HG03378 (cell line): Measurements from ENCODE around the gene ADRA1B.

Source experiments
- ATAC-seq: cut with Tn5 transposase; IDR thresholded peaks from one replicate; pipeline ENCODE4 v1.9.1; 2021; ENCODE audit warnings: mild to moderate bottlenecking, moderate library complexity; ENCODE audit not compliant: unreplicated experiment

The ADRA1B gene

GRCh38 chr5:159923008-159923407, 6.7 kb downstream of the ADRA1B start:
- ATAC-seq, result no peak

DNA sequence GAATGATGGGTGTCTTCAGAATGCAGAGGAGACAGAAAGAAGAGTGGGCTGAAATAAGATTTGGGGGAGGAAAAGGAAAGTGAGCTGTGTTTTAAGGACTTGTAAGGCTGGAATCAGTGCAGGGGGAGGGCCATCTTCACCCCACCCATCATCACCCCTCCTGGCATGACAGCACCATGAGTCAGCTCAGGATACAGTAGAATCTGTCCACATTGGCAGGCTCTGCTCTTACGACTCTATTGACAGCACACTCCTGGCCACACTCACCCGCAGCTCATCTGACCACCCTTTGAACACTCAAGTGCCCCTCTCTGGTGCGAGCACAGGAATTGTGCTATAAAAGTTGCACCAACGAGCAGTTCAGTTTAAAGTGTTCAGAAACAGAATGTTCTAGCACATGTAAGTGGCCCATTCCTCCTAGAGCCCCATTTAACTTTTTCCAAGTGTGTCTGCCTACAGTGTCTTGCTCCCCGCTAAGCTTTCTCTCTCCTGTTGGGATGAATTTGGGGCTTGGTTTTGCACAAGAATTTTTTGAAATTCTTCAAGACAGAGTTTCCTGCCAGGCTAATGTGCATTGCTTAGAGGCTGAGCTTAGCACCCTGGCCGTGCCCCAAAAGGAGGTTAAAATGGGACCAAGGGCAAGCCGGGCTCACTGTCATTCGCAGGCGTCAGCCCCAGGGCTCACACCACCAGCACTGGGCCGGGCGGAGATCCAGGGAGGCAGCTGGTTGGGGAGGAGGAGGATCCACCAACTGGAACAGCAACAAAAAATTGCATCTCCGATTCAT, 12.0 kb downstream of the ADRA1B start:
- ATAC-seq, result no peak

DNA sequence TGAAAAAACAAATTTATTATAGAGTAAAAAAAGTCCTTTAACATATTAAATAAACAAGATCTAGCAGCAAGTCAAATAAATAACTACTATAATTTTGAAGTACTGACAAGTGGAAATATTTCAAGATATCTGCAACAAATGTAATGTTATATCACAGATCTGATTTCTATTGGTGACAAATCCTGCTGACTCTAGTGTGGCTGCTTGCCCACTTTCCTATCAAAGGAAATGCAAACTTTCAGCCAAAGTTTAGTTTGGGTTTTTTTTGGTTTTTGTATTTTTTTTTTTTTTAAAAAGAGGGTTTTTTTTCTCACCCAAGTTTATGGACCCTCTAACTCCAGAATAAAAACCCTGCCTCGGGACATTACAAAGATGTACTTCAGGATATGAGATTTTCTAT, 12.9 kb downstream of the ADRA1B start:
- ATAC-seq, result no peak

GRCh38 chr5:159933531-159934485, 17.5 kb downstream of the ADRA1B start:
- ATAC-seq, result no peak

DNA sequence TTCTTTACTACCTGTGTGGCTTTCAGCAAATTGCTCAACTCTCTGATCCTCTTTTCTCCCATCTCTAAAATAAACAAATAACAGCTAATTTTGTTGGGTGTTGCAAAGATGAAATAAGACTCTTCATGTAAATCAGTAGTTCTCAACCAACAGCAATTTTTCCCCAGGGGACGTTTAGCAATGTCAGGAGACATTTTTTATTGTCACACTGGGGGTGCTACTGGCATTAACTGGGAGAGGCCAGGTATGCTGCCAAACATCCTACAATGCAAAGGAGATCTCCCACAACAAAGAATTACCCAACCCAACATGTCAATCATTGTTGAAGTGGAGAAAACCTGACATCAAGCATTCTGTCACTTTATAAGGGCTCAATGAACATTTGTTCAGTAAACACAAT, 19.7 kb downstream of the ADRA1B start:
- ATAC-seq, result no peak

DNA sequence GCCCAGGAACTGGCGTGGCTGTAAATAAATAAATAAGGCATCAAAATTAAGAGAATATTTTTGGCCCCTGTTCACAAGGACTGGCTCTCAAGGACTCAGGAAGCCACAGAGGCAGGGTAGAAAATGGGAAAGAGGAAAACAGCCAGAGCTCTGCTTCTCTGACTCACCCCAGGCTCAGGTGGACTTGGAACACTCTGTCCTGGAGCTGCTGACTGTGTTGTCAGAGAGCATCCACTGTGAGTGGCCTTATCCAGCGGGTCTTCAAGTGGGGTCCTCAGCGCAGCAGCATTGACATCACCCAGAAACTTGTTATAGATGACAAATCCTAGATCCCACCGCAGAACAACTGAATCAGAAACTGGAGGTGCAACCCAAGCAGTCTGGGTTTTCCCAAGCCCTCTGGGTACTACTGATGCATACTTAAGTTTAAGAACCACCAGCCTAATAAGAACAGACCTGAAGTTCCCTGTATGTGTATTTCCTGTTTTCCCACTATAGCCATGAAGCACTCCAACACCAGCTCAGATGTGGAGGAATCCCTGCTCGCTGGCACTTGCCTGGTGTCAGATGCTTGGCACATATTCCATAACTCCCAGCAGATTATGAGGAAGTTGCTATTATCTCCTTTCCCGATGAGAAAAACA, 20.5 kb downstream of the ADRA1B start:
- ATAC-seq, result no peak

DNA sequence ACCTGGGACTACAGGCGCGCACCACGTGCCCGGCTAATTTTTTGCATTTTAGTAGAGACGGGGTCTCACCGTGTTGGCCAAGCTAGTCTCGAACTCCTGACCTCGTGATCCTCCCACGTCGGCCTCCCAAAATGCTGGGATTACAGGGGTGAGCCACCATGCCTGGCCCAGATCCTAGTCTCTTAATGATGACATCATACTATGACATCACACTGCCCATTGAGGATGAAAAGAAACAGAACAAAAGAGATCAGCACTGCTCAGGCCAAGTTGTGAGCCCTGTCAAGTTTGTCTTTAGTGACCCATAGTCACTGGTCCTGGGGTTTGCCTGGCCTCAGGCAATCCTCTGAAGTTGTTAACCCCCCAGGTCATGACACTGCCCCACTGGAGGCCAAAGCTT, 21.3 kb downstream of the ADRA1B start:
- ATAC-seq, result no peak

- ATAC-seq, result no peak
Observed at GRCh38 chr5:159943326-159943725, 27.0 kb downstream of the ADRA1B start.

DNA sequence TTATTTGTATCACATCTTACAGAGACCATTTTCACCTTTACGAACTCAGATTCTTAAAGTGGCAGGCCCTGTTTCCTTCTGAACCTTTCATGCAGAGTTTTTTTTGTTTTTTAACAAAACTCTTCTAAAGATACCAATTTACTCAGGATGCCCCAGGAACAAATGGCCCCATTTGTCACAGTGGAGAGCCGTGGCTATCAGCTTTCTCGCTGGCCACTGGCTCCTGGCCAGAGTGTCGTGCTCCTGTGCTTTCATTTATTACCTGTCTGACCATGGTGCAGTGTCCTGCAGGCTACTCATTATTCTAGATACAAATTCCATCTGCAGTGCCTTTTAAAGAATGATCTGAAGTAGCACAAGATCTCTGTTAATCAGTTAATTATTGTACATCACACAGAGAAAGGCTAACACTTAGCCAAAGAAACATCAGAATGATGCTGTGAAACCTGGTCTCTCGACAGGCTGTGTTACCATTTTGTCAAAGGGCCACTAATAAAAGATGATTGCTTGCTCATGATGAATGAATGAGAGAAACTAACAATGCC, 27.8 kb downstream of the ADRA1B start:
- no peak for ATAC-seq

DNA sequence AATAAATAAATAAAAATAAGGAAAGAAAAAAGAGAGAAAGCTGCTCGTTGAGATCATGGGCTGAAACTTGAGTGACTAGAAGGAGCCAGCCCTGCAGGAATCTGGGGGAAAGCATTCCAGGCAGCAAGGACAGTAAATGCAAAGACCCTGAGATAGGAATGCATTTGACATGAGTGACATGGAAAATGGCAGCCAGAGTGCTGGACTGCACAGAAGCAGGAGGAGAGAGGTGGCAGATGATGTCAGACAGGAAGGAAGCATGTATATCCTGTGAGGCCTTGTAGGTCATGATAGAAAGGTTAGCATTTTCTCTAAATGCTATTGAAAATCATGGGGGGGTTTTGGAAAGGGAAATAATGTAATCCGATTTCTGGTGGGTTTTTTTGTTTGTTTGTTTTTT, 29.1 kb downstream of the ADRA1B start:
- no peak for ATAC-seq

DNA sequence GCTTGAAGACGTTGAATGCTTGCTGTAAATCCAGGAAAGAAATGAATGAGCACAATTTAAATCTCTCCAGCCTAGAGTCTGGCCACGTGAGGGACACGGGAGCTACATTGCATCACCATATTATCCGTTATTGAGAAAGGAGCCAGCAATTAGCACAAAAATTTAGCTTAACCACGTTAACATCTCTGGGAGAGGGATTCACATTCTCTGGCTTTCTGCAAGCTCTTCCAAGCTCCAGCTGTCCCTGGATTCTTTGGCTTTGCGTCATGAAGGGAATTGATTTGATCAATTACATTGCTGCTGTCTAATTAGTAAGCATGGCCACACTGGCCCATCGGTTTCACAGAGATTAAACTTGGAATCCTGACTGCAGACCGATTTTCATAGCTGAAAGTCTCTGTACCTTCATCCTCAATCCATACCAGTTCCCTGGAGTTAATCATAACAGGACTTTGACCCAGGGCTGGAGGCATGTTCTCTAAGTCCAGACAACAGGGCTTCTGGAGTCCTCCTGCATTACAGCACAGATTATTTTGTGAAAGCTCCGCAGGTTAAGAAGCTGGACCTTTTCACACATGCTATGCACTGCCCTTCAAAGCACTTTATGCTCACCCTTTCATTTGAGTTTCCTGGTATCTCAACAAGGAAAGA, 31.6 kb downstream of the ADRA1B start:
- ATAC-seq, result no peak

DNA sequence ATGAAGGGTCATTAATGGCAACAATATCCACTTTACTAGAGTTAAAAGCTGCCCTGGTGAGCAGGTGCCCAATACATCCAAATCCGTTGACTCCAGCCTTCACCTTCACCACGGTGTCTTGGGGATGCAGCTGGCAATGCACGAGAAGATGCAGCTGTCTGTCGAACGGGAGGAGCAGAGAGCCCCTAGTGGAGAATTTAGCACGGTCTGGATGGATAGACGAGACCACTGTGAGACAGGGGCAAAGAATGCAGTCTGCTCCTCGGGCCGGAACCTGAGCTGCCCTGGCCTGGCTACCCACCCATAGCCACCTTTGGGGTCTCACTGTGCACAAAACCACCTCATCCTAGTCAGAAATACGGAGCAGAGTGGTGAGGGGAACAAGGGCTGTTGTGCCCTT, 35.1 kb downstream of the ADRA1B start:
- ATAC-seq, result no peak

- no peak for ATAC-seq
Observed at GRCh38 chr5:159951834-159952233, 35.6 kb downstream of the ADRA1B start.

DNA sequence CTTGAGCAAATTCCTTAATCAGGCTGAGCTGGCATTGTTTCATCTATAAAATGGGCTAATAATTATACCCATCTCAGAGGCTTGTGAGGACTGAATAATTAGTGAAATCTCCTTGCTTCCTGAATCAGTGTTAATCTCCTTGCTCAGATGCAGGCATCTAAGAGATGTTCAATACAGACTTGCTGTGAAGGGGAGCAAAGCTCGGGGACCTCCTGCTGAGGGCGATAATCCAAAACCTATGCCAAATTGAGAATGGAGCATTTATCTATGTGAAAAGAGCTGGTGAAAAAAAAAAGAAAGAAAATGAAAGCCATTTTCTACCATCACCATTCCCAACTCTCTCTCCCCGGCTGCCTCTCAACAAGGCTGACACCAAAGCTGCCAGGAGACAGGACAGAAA, 37.3 kb downstream of the ADRA1B start:
- ATAC-seq, result no peak

GRCh38 chr5:159955056-159955624, 38.9 kb downstream of the ADRA1B start:
- ATAC-seq, result no peak

DNA sequence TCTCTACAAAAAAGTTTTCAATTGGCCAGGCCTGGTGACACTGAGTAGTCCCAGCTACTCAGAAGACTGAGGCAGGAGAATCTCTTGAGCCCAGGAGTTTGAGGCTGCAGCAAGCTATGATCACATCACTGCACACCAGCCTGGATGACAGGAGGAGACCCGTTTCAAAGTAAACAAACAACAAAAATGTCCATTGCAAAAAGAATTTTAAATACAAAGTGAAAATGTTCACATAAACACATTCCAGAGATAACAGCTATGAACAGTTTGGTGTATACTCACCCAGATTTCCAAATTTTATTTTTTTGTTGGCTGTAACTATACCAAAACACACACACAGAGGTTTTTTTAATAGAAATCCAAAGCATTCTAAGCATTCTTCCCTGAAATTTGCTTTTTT, 39.8 kb downstream of the ADRA1B start:
- ATAC-seq, result no peak

- no peak for ATAC-seq
Observed at GRCh38 chr5:159961176-159962160, 45.2 kb downstream of the ADRA1B start.

DNA sequence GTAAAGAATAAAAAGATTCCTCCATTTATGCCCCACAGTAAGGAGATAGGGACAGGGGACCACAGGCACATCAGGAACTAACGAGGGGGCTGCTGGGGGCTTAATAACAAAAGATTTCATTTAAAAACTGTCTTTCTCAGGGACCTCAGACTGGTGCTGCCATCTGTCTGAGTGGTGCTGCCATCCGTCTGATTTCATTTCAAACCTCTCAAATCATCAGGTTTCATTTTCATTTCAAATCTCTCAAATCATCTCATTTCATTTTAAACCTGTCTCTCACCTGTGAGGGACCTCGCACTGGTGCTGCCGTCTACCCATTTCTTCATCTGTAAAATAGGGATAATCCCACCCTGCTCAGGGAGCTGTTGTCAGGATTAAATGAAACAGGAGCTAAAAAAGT, 45.9 kb downstream of the ADRA1B start:
- ATAC-seq, result no peak

- no peak for ATAC-seq
Observed at GRCh38 chr5:159963935-159964334, 47.7 kb downstream of the ADRA1B start.
